GM21619 (cell line): ENCODE results near the gene MRPL9.
"Not testable (repeated sequence)": the region's sequence is repeated elsewhere in the genome, so short reads cannot be mapped to it uniquely, and the experiment has no call there.

Experiments
- ATAC-seq: cut with Tn5 transposase; IDR thresholded peaks from one replicate; pipeline ENCODE4 v1.9.1; 2021; ENCODE audit not compliant: unreplicated experiment

Gene MRPL9

GRCh38 chr1:151787689-151788088, 24.4 kb upstream of the MRPL9 start:
- ATAC-seq, result no peak

- ATAC-seq, result no peak
These were observed 20.5 kb upstream of the MRPL9 start for GRCh38 chr1:151783796-151784195.

- ATAC-seq, result no peak
These were observed 19.4 kb upstream of the MRPL9 start for GRCh38 chr1:151782741-151783140.

GRCh38 chr1:151782026-151782425, 18.7 kb upstream of the MRPL9 start:
- ATAC-seq, result not testable (repeated sequence)

GRCh38 chr1:151780736-151781135, 17.4 kb upstream of the MRPL9 start:
- ATAC-seq, result not testable (repeated sequence)

GRCh38 chr1:151779852-151780251, 16.6 kb upstream of the MRPL9 start:
- no peak for ATAC-seq

- no peak for ATAC-seq
These were observed 14.0 kb upstream of the MRPL9 start for GRCh38 chr1:151777317-151777716.

GRCh38 chr1:151776665-151777062, 13.4 kb upstream of the MRPL9 start:
- no peak for ATAC-seq

GRCh38 chr1:151775894-151776664, 12.8 kb upstream of the MRPL9 start:
- ATAC-seq, result no peak

- ATAC-seq, result no peak
These were observed 11.1 kb upstream of the MRPL9 start for GRCh38 chr1:151774256-151774922.

GRCh38 chr1:151773702-151774101, 10.4 kb upstream of the MRPL9 start:
- no peak for ATAC-seq

GRCh38 chr1:151769270-151769669, 6.0 kb upstream of the MRPL9 start:
- ATAC-seq, result not testable (repeated sequence)

- ATAC-seq, result not testable (repeated sequence)
These were observed 5.2 kb upstream of the MRPL9 start for GRCh38 chr1:151768351-151769066.

GRCh38 chr1:151763990-151764389, 694 bp upstream of the MRPL9 start:
- ATAC-seq, result no peak

GRCh38 chr1:151760597-151761385, 2.5 kb downstream of the MRPL9 start:
- no peak for ATAC-seq

- no peak for ATAC-seq
These were observed 4.1 kb downstream of the MRPL9 start for GRCh38 chr1:151759241-151759640.

GRCh38 chr1:151756291-151756690, 7.0 kb downstream of the MRPL9 start:
- no peak for ATAC-seq

- no peak for ATAC-seq
These were observed 21.8 kb downstream of the MRPL9 start for GRCh38 chr1:151741516-151741915.

GRCh38 chr1:151739590-151740355, 23.5 kb downstream of the MRPL9 start:
- no peak for ATAC-seq

- no peak for ATAC-seq
These were observed 25.8 kb downstream of the MRPL9 start for GRCh38 chr1:151737479-151737878.
